Measurements from ENCODE around the gene OXTR.

The OXTR gene

GRCh38 chr3:8767256-8767666, 2.2 kb downstream of the OXTR start:
- Histone ChIP-seq H3K9ac (ENCODE audit: low read depth, low read length) (peak overlapping the region; percentile 75), H3K4me3 (ENCODE audit: low read length) (peak overlapping the region; percentile 82), H3K4me1 (ENCODE audit: control insufficient read depth, insufficient read depth, low read length) (peaks cover 54% of the 10 kb centered on the region)

GRCh38 chr3:8766148-8766547, 3.3 kb downstream of the OXTR start:
- Histone ChIP-seq H3K36me3 (ENCODE audit: insufficient read depth, low read length) (peaks cover 21% of the 10 kb centered on the region), H3K9me3 (replicated peaks; ENCODE audit: low read length) (no peaks in the 10 kb centered on the region), H3K4me2 (ENCODE audit: low read length) (peak overlapping the region; percentile 92), H3K4me3 (ENCODE audit: low read length) (peak overlapping the region; percentile 82), H3K4me1 (ENCODE audit: control insufficient read depth, insufficient read depth, low read length) (peaks cover 54% of the 10 kb centered on the region), H3K27me3 (ENCODE audit: control insufficient read depth, insufficient read depth, low read length) (no peaks in the 10 kb centered on the region), H3K9ac (ENCODE audit: low read depth, low read length) (no peak overlapping the region)

More at GRCh38 chr3:8767256-8767666, 2.2 kb downstream of the OXTR start:
- Histone ChIP-seq H3K9me3 (replicated peaks; ENCODE audit: low read length) (no peaks in the 10 kb centered on the region), H3K4me2 (ENCODE audit: low read length) (peak overlapping the region; percentile 92), H3K27me3 (ENCODE audit: control insufficient read depth, insufficient read depth, low read length) (no peaks in the 10 kb centered on the region), H3K36me3 (ENCODE audit: insufficient read depth, low read length) (peaks cover 20% of the 10 kb centered on the region)

- Histone ChIP-seq H3K4me3 (ENCODE audit: low read length) (peak overlapping the region; percentile 82), H3K4me2 (ENCODE audit: low read length) (peak overlapping the region; percentile 92), H3K9me3 (replicated peaks; ENCODE audit: low read length) (no peaks in the 10 kb centered on the region), H3K36me3 (ENCODE audit: insufficient read depth, low read length) (peaks cover 27% of the 10 kb centered on the region), H3K4me1 (ENCODE audit: control insufficient read depth, insufficient read depth, low read length) (peaks cover 54% of the 10 kb centered on the region), H3K27me3 (ENCODE audit: control insufficient read depth, insufficient read depth, low read length) (no peaks in the 10 kb centered on the region), H3K9ac (ENCODE audit: low read depth, low read length) (no peak overlapping the region)
Observed at GRCh38 chr3:8765528-8765927, 3.9 kb downstream of the OXTR start.

DNA sequence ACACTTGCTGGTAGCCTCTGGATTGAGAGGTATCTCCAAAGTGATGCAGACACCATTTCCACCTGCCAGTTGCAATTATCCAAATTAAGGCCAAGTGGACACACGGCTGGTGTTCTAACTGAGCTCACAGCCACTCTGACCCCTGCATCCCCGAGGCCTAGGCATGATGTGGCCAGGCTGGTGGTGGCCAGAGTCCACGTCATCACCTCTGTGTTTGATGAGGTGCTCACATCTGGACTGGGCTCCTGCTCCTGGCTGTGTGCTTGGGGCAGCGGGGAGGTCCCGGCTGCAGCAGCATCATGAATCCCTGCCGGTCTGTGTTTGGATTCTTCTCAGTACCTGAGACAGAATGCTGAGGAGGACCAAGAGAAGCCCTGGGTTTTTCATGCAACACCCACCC, 4.9 kb downstream of the OXTR start:
- Histone ChIP-seq H3K27me3 (ENCODE audit: control insufficient read depth, insufficient read depth, low read length) (no peaks in the 10 kb centered on the region), H3K4me3 (ENCODE audit: low read length) (no peak overlapping the region), H3K4me2 (ENCODE audit: low read length) (no peak overlapping the region), H3K9me3 (replicated peaks; ENCODE audit: low read length) (no peaks in the 10 kb centered on the region), H3K9ac (ENCODE audit: low read depth, low read length) (no peak overlapping the region), H3K4me1 (ENCODE audit: control insufficient read depth, insufficient read depth, low read length) (peaks cover 54% of the 10 kb centered on the region), H3K36me3 (ENCODE audit: insufficient read depth, low read length) (peaks cover 27% of the 10 kb centered on the region)

DNA sequence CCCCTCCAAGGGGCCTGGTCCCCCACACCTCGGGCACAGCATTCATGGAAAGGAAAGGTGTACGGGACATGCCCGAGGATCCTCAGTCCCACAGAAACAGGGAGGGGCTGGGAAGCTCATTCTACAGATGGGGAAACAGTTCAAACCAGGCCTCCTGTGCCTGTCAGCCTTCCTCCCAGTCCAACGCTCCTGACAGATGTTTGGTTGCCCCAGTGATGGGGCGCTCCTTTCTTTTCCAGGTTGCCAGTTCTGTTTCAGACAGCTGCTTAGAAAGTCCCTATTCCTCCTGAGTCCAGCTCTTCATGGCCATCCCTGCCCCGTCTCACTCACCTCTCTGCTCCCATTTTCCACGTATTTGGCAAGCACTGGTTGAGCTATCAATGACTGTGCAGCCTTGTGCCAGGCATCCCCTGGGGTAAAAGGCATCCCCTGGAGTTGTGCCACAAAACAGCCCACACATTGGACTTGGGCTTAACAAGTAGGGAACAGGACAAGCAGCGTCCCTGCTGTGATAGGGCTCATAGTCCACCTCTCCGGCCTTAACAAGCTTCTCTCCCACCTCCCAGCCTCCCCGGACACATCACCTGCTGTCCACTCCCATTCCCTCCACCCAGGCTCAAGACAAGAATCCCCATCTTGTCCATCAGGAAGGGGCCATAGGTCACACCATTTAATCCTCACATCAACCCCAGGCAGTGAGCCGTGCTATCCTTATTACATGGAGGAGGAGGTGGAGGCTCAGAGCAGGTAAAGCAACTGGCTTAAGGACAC, 6.6 kb downstream of the OXTR start:
- no peak overlapping the region for H3K4me3 ChIP-seq (ENCODE audit: low read length)
- no peaks in the 10 kb centered on the region for H3K9me3 ChIP-seq (replicated peaks; ENCODE audit: low read length)
- no peaks in the 10 kb centered on the region for H3K27me3 ChIP-seq (ENCODE audit: control insufficient read depth, insufficient read depth, low read length)
- no peak overlapping the region for H3K4me2 ChIP-seq (ENCODE audit: low read length)
- peaks cover 27% of the 10 kb centered on the region for H3K36me3 ChIP-seq (ENCODE audit: insufficient read depth, low read length)
- H3K4me1 ChIP-seq (ENCODE audit: control insufficient read depth, insufficient read depth, low read length): peaks cover 54% of the 10 kb centered on the region
- no peak overlapping the region for H3K9ac ChIP-seq (ENCODE audit: low read depth, low read length)

GRCh38 chr3:8761866-8762265, 7.5 kb downstream of the OXTR start:
- Histone ChIP-seq H3K9me3 (replicated peaks; ENCODE audit: low read length) (no peaks in the 10 kb centered on the region), H3K27me3 (ENCODE audit: control insufficient read depth, insufficient read depth, low read length) (no peaks in the 10 kb centered on the region), H3K9ac (ENCODE audit: low read depth, low read length) (no peak overlapping the region), H3K4me3 (ENCODE audit: low read length) (no peak overlapping the region), H3K4me2 (ENCODE audit: low read length) (no peak overlapping the region), H3K36me3 (ENCODE audit: insufficient read depth, low read length) (peaks cover 21% of the 10 kb centered on the region), H3K4me1 (ENCODE audit: control insufficient read depth, insufficient read depth, low read length) (peaks cover 53% of the 10 kb centered on the region)

- Histone ChIP-seq H3K4me2 (ENCODE audit: low read length) (no peak overlapping the region), H3K4me3 (ENCODE audit: low read length) (no peak overlapping the region), H3K4me1 (ENCODE audit: control insufficient read depth, insufficient read depth, low read length) (peaks cover 40% of the 10 kb centered on the region), H3K9me3 (replicated peaks; ENCODE audit: low read length) (no peaks in the 10 kb centered on the region), H3K27me3 (ENCODE audit: control insufficient read depth, insufficient read depth, low read length) (no peaks in the 10 kb centered on the region), H3K9ac (ENCODE audit: low read depth, low read length) (no peak overlapping the region), H3K36me3 (ENCODE audit: insufficient read depth, low read length) (peaks cover 15% of the 10 kb centered on the region)
Observed at GRCh38 chr3:8760506-8760905, 8.9 kb downstream of the OXTR start.

- Histone ChIP-seq H3K9ac (ENCODE audit: low read depth, low read length) (no peak overlapping the region), H3K27me3 (ENCODE audit: control insufficient read depth, insufficient read depth, low read length) (no peaks in the 10 kb centered on the region), H3K4me3 (ENCODE audit: low read length) (no peak overlapping the region), H3K4me2 (ENCODE audit: low read length) (no peak overlapping the region), H3K4me1 (ENCODE audit: control insufficient read depth, insufficient read depth, low read length) (peaks cover 38% of the 10 kb centered on the region), H3K36me3 (ENCODE audit: insufficient read depth, low read length) (peaks cover 12% of the 10 kb centered on the region), H3K9me3 (replicated peaks; ENCODE audit: low read length) (no peaks in the 10 kb centered on the region)
Observed at GRCh38 chr3:8760091-8760490, 9.3 kb downstream of the OXTR start.

- Histone ChIP-seq H3K36me3 (ENCODE audit: insufficient read depth, low read length) (peaks cover 9% of the 10 kb centered on the region), H3K9ac (ENCODE audit: low read depth, low read length) (peak overlapping the region; percentile 16), H3K4me3 (ENCODE audit: low read length) (no peak overlapping the region), H3K9me3 (replicated peaks; ENCODE audit: low read length) (no peaks in the 10 kb centered on the region), H3K4me2 (ENCODE audit: low read length) (no peak overlapping the region), H3K27me3 (ENCODE audit: control insufficient read depth, insufficient read depth, low read length) (no peaks in the 10 kb centered on the region), H3K4me1 (ENCODE audit: control insufficient read depth, insufficient read depth, low read length) (peaks cover 38% of the 10 kb centered on the region)
Observed at GRCh38 chr3:8759038-8759707, 10.2 kb downstream of the OXTR start.

DNA sequence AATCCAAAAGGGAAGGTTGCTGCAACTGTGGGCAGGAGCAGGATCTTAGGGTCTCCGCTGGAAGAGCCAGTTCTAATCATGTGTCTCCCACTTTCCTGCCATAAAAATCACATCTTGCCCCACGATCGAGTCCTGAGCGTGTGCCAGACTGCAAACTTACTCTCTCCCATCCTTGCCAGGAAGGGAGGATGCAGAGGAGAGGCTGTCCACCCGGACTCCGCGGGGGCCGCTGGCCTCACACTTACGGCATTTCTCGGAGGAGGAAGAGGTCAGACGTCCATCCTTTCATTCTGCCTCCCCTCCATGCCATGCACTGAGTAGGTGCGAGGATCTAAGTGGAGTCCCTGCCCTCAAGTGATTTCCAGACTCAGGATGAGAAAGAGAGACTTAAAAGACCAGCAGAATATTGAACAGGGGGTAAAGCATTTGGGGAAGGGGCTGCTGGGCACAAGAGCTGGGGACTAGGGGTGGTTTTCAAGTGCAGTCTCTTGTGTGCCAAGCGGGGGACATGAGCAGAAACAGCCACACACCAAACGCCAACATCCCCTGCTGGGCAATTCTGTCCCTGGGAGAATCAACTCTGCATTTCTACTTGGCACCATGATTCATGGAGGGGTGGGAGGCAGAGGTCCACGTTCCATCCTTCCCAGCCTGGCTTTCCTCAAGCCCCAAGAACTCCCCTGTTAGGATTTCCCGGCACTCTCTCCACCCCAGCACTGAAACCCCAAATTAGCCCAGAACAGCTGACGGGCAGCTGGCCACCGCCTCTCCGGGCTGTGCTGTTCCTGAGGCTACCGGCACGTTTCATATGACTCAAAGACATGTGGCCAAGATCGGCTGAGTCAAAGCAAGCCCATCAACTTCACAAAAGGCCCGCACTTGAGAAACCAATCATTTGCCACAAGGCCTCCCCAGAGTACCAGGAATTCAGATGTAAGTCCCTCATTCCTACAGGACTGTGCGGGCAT, 11.6 kb downstream of the OXTR start:
- peak overlapping the region; percentile 53 for H3K4me2 ChIP-seq (ENCODE audit: low read length)

DNA sequence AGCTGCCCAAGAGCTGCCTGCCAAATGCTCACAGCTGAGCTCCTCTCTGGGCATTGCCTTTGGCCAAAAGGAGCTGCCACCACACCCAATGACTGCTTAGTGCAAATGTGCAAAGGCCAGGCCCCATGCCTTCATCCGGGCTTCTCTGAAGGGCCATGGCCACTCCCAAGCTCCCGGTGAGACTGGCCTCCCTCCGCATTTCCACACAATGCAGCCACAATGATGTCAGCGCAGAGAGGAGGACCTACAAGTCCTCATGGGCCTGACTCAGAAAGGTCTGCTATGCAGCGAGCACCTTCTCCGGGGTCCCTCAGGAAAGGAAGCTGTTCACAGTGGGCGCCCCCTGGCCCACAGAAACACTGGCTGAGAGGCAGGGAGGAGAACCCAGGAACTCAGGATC, 12.7 kb downstream of the OXTR start:
- Histone ChIP-seq H3K36me3 (ENCODE audit: insufficient read depth, low read length) (peaks cover 25% of the 10 kb centered on the region), H3K9me3 (replicated peaks; ENCODE audit: low read length) (no peaks in the 10 kb centered on the region), H3K9ac (ENCODE audit: low read depth, low read length) (no peak overlapping the region), H3K27me3 (ENCODE audit: control insufficient read depth, insufficient read depth, low read length) (no peaks in the 10 kb centered on the region), H3K4me2 (ENCODE audit: low read length) (no peak overlapping the region), H3K4me1 (ENCODE audit: control insufficient read depth, insufficient read depth, low read length) (peaks cover 30% of the 10 kb centered on the region), H3K4me3 (ENCODE audit: low read length) (no peak overlapping the region)

More for the DNA sequence above, 11.6 kb downstream of the OXTR start:
- no peaks in the 10 kb centered on the region for H3K9me3 ChIP-seq (replicated peaks; ENCODE audit: low read length)
- peaks cover 18% of the 10 kb centered on the region for H3K36me3 ChIP-seq (ENCODE audit: insufficient read depth, low read length)
- peaks cover 32% of the 10 kb centered on the region for H3K4me1 ChIP-seq (ENCODE audit: control insufficient read depth, insufficient read depth, low read length)
- H3K27me3 ChIP-seq (ENCODE audit: control insufficient read depth, insufficient read depth, low read length): no peaks in the 10 kb centered on the region
- H3K4me3 ChIP-seq (ENCODE audit: low read length): peak overlapping the region; percentile 46
- H3K9ac ChIP-seq (ENCODE audit: low read depth, low read length): peak overlapping the region; percentile 24
